GM12891 (cell line): ENCODE data around the gene MEIKIN.

Experiments
- PAX5 ChIP-seq: IDR thresholded peaks from 2 replicates; pipeline ENCODE4 v1.6.1; 2011; ENCODE audit warnings: low read length, moderate library complexity, mild to moderate bottlenecking; ENCODE audit not compliant: insufficient read depth, severe bottlenecking
- POLR2AphosphoS5 ChIP-seq: IDR thresholded peaks from 2 replicates; pipeline ENCODE4 v1.6.1; 2011; ENCODE audit warnings: low read depth, low read length, control low read depth
- SPI1 ChIP-seq: IDR thresholded peaks from 2 replicates; pipeline ENCODE4 v1.6.1; 2011; ENCODE audit warnings: low read depth, low read length, control low read depth

DNA sequence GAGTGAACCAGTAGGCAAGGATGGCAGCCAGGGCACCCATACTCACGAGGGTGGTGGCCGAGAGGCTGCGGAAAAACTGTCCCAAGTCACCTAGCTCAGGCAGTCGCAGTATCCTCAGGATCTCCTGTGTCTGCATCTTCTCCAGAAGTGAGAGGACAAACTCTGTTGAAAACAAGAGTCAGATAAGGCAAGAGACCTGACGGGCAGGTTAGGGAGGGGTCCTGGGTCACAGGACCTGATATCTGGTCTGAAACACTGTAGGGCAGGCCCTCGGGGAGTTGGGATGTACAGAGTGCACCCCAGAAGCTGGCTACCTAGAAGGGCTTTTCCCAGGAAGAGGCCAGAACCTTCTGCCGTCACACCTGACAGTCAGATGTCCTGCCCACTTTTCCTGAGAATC, 48.6 kb upstream of the MEIKIN start:
- no peak for TF ChIP-seq PAX5
- TF ChIP-seq POLR2AphosphoS5, result no peak
- no peak for TF ChIP-seq SPI1
